ENCODE measurements around the gene CDC42BPA. TPM values are rescaled to one million over a fixed set of nuclear protein-coding genes. Genes with fewer than 3 reads are reported as not detected.

The CDC42BPA gene
- total RNA-seq, 1 donor from 2014 or later: 37.4 TPM

- ATAC-seq: no peak
- intact Hi-C loops (cut with micrococcal nuclease): no loop called here
Observed at GRCh38 chr1:227102056-227102455, 216.2 kb downstream of the CDC42BPA start.

GRCh38 chr1:227094249-227094966 lies 223.9 kb downstream of the CDC42BPA start:
- ATAC-seq: no peak
- intact Hi-C loops (cut with micrococcal nuclease): no loop called here
- no peak for DNase-seq

More at GRCh38 chr1:227102056-227102455, 216.2 kb downstream of the CDC42BPA start:
- no peak for DNase-seq

- no peak for DNase-seq
- ATAC-seq: no peak
- intact Hi-C loops (cut with micrococcal nuclease): no loop called here
Observed at GRCh38 chr1:227093309-227093708, 225.0 kb downstream of the CDC42BPA start.

DNA sequence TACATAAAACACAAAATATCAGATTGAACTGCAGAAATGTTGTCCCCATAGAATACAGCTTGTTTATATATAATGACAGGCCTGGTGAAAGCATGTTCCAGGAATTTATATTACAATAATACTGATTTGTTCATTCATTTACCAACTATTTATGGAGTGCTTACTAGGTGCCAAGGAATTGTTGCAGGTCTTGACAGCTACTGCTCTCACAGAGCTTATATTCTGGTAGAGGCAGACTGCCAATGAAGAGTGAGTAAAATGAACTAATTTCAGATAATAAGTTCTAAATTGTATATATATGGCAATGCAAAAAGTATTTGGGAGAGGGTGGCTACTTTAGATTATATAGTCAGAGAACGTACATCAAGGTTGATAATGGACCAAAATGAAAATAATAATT lies 226.2 kb downstream of the CDC42BPA start:
- peak; percentile 69 for ATAC-seq
- intact Hi-C loops (cut with micrococcal nuclease): no loop called here
- DNase-seq: no peak

DNA sequence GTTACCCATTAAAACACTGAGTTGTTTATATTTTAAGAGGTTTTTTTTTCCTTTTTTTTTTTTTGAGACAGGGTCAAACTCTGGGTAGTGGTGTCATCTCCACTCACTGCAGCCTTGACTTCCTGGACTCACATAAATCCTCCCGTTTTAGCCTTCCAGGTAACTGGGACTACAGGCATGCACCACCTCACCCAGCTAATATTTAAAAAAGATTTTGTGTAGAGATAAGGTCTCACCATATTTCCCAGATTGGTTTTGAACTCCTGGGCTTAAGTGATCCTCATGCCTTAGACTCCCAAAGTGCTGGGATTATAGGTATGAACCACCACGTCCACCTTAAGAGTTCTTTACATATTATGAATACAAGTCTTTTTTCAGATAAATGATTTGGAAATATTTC lies 231.7 kb downstream of the CDC42BPA start:
- ATAC-seq (no peak), DNase-seq (no peak)
- intact Hi-C loops (cut with micrococcal nuclease): no loop called here

GRCh38 chr1:227082999-227083746 lies 235.1 kb downstream of the CDC42BPA start:
- DNase-seq (no peak), ATAC-seq (no peak)
- intact Hi-C loops (cut with micrococcal nuclease): no loop called here

DNA sequence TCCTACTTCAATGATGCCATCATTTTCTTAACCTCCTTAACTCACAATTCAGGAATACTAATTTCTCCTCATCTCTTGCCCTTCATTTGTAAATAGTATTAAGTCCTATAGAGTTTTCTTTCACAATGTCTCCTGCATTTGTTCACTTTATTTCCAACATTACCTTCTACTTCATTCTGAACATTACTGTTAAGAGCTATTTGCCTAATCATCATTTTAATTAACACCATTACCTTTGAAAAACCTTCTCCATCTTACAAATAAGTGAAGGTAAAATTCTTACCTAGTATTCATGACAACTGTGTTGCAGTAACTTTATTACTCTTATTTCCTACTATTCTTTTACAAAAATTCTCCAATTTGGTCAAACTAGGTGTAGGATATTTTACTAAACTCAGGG lies 240.5 kb downstream of the CDC42BPA start:
- no peak for ATAC-seq
- intact Hi-C loops (cut with micrococcal nuclease): no loop called here
- no peak for DNase-seq

DNA sequence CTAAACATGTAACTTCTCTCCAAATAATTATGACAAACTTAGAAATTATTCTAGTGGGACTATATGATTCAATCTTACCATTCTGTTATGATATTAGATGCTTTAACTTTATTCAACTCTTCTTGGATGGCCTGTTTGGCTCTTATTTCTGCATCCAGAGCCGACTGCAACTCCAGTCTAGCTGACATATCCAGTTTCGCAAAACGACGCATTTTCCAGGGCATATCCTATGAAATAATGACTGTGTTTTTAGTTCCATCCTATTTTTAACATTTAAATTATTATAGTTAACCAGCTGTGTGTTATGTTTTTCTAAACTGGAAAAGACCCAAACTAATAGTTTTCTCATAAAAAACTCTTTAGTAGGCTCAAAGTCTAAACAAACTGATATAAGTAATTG lies 244.5 kb downstream of the CDC42BPA start:
- intact Hi-C loops (cut with micrococcal nuclease): no loop called here
- no peak for ATAC-seq
- no peak for DNase-seq

DNA sequence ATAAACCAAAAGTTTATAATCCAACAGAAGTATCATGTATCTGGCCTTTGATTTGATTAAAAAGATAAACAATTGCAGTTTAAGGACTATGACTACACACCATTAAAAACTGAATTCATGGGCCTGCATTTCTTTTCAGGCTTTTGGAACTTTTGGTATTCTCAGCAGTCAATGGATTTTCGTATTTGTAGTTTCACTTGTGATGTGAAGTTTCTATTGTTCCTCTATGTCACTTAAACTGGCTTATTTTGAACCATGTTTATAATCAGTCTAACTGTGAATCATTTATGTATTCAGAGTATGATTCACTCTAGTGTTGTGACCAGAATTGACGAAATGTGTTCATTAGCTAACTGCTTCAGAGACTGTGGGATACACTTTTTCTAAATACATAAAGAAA lies 245.3 kb downstream of the CDC42BPA start:
- DNase-seq (no peak), ATAC-seq (no peak)
- intact Hi-C loops (cut with micrococcal nuclease): no loop called here

GRCh38 chr1:227071895-227072587 lies 246.3 kb downstream of the CDC42BPA start:
- intact Hi-C loops (cut with micrococcal nuclease): no loop called here
- ATAC-seq (no peak), DNase-seq (no peak)

- DNase-seq (no peak), ATAC-seq (no peak)
- intact Hi-C loops (cut with micrococcal nuclease): no loop called here
Observed at GRCh38 chr1:227070638-227071285, 247.5 kb downstream of the CDC42BPA start.

DNA sequence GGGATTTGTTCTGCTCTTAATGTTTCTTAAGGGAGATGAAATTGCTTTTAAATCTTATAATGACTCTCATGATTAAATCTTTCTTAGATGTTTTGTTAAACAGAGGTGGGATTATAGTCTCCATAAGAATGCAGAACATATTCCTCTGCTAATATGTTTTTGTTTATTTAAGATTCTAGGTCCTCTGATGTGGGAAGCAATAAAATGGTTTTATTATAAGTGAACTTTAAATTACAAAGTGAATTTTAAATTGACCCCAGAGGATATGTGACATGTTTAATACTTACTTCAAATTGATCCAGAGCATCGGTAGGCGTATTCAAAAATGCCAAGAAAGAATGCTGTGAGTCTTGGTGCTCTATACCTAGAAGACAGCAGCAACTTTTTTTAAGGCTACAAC lies 248.8 kb downstream of the CDC42BPA start:
- DNase-seq: no peak
- no peak for ATAC-seq
- intact Hi-C loops (cut with micrococcal nuclease): no loop called here

- no peak for DNase-seq
- ATAC-seq: no peak
- intact Hi-C loops (cut with micrococcal nuclease): no loop called here
Observed at GRCh38 chr1:227068883-227069282, 249.4 kb downstream of the CDC42BPA start.

DNA sequence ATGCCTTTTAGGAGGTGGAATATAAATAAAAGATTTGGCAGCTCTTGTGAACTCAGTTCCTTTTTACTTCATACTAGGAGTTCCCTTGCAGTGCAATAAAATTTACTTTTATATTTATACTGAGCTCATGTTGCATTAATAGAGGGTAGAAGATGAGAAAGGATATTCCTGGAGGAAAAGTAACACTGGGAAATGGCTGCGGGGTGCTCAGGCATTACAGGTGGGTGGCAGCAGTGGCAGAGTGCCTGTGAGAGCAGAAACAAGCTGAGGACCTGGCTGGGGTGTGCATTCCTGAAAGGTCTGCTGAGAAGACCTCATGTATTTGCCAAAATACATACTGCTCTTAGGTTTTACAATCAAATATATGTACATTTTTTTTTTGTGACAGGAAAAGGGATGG lies 251.3 kb downstream of the CDC42BPA start:
- DNase-seq (no peak), ATAC-seq (no peak)
- intact Hi-C loops (cut with micrococcal nuclease): no loop called here

- intact Hi-C loops (cut with micrococcal nuclease): no loop called here
- no peak for ATAC-seq
- DNase-seq: no peak
Observed at GRCh38 chr1:227065311-227065710, 253.0 kb downstream of the CDC42BPA start.

DNA sequence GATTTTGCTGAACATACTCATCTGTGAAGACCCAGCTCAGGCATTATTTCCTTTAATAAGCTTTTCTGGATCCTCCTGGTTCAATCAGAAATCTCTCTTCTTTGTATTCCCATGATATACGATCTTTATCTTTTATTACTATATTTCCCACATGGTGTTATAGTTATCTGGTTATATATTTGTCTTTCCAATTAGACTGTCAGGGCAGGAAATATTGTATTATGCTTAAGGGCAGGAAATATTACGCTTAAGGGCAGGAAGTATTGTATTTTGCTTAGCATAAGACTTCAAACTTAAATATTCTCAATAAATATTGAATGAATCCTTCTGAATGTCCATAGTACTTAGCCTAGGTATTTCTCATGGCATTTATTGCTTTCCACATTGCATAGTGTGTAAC lies 256.0 kb downstream of the CDC42BPA start:
- intact Hi-C loops (cut with micrococcal nuclease): no loop called here
- no peak for DNase-seq
- ATAC-seq: no peak

DNA sequence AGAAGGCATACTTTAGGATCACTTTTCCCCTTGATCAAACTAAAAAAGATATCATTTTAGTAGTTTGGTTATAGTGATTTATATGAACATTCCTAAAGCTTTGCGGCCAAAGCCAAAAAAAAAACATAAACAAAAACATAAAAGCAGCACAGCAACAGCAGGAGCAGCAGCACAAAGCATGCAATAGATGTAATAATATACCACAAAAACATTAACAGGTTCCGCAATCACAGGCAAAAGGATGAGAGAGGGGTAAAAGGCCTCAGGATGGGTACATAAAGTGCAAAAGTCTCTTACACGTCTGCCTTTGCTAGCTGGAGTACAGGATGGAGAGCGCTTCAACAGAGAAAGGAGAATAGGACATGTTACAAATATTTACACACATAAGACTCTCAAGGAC lies 259.2 kb downstream of the CDC42BPA start:
- ATAC-seq (no peak), DNase-seq (no peak)

GRCh38 chr1:227058321-227058751 lies 260.0 kb downstream of the CDC42BPA start:
- ATAC-seq (no peak), DNase-seq (no peak)
- intact Hi-C loops (cut with micrococcal nuclease): no loop called here

More for the DNA sequence above, 259.2 kb downstream of the CDC42BPA start:
- intact Hi-C loops (cut with micrococcal nuclease): no loop called here

DNA sequence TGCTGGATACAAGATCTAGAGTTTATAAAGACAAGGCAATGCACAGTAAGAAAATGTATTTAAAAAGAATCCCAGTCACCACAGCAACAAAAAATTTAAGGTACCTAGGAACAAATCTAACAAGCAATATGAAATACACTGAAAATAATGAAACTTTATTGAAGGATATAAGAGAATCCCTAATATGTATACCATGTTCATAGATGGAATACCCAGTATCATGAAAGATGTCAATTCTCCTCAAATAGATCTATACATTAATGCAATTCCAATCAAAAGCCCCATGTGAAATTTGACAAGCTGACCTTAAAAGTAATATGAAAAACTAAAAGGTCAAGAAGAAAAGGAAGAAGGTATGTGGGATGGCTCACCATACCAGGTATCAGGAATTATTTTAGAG lies 269.0 kb downstream of the CDC42BPA start:
- DNase-seq (no peak), ATAC-seq (no peak)
- intact Hi-C loops (cut with micrococcal nuclease): no loop called here

- ATAC-seq (no peak), DNase-seq (no peak)
- intact Hi-C loops (cut with micrococcal nuclease): no loop called here
Observed at GRCh38 chr1:227043755-227044154, 274.5 kb downstream of the CDC42BPA start.
